Gastrocnemius medialis (tissue), 4 donors: Measurements from ENCODE around the gene BANF2.

Experiments used
- CTCF ChIP-seq, 5 experiments: fragments of 450-650 bp in 3 of 5; fragments of 200-600 bp in 2 of 5; sonication (generic) in 2 of 5; IDR thresholded peaks in 4 of 5; conservative IDR thresholded peaks in 1 of 5; 1 replicate in 4 of 5; 2 replicates in 1 of 5; pipeline ENCODE4 v1.5.1; 2016 to 2019; ENCODE audit warnings: antibody characterized with exemption in 5 of 5, mild to moderate bottlenecking in 3 of 5, moderate library complexity in 3 of 5
- POLR2A ChIP-seq, 2 donors: fragments of 450-650 bp; IDR thresholded peaks; one replicate each; pipeline ENCODE4 v1.6.1; 2017; ENCODE audit warnings: antibody characterized with exemption in 2 of 2, mild to moderate bottlenecking in 2 of 2, moderate library complexity in 2 of 2

- TF ChIP-seq CTCF (IDR thresholded peaks at IDR 0.05 in 4 of 5, conservative IDR thresholded peaks at IDR 0.05 in 1 of 5) = no peak
- no peak for TF ChIP-seq POLR2A (IDR thresholded peaks at IDR 0.05)
Observed at GRCh38 chr20:17651760-17652388, 47.9 kb upstream of the BANF2 start.
